ENCODE data around the gene TNNI3K.

DNA sequence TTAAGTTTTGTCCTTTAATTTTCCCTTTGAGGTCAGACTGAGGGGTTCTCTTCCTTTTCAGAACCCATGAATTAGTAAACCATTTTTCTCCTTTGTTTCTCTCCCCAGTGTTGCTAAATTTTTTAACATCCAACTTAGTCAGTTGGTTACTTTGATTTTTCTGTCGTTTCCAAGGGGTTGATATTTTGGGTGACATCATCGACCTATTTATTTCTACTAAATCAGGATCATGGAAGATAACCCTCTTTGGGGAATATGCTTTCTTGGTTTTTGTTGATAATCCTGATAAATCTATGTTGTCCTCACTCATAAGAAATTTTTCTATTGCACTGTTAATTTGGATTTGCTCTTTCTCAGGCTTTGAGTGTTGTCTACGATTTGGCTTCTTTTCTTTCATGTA is 236.3 kb downstream of the TNNI3K start:
- TF ChIP-seq POLR2A (IDR thresholded peaks at IDR 0.05) (no peak), CTCF (IDR thresholded peaks at IDR 0.05) (no peak)
